Measurements from ENCODE around the gene MAST3. TPM values are rescaled to one million over a fixed set of nuclear protein-coding genes. Genes with fewer than 3 reads are reported as not detected.
A peak's percentile ranks its signal among the peaks of the same experiment; 100 is the strongest.

The MAST3 gene
- total and polyA plus RNA-seq, 2 of the 13 experiments (the other 11 are each of a cell fraction or from before 2014, with no cell fraction given), result 4.1 to 4.6 TPM

GRCh38 chr19:18192673-18193387 is 95.3 kb downstream of the MAST3 start, which contains the start of gene MPV17L2 (continued):
- TF ChIP-seq CSRNP1 (CRISPR knock-in tag; IDR thresholded peaks at IDR 0.05), result 0 out of 2 replicates have a peak, but pooled peaks have one; percentile 45
- no peak for TF ChIP-seq ZNF564 (CRISPR knock-in tag; IDR thresholded peaks at IDR 0.05)
- 0 out of 2 replicates have a peak, but pooled peaks have one; percentile 47 for TF ChIP-seq ZMAT3 (CRISPR knock-in tag; conservative IDR thresholded peaks at IDR 0.05)
- no peak for TF ChIP-seq RFX1 (IDR thresholded peaks at IDR 0.05)
- TF ChIP-seq DPF2 (CRISPR knock-in tag; IDR thresholded peaks at IDR 0.05; ENCODE audit: borderline replicate concordance, low read depth), result no peak
- TF ChIP-seq ZNF629 (CRISPR knock-in tag; conservative IDR thresholded peaks at IDR 0.05), result no peak
- TF ChIP-seq NFYC (CRISPR knock-in tag; IDR thresholded peaks at IDR 0.05), result peak; percentile 99
- peak; percentile 28 for TF ChIP-seq SKI (IDR thresholded peaks at IDR 0.05; ENCODE audit: partially characterized antibody)
- no peak for TF ChIP-seq NCOA5 (CRISPR knock-in tag; IDR thresholded peaks at IDR 0.05)
- no peak for TF ChIP-seq JUNB (CRISPR knock-in tag; IDR thresholded peaks at IDR 0.05; ENCODE audit: borderline replicate concordance)
- no peak for TF ChIP-seq GLI4 (CRISPR knock-in tag; IDR thresholded peaks at IDR 0.05; ENCODE audit: borderline replicate concordance)
- no peak for TF ChIP-seq ATF5 (CRISPR knock-in tag; IDR thresholded peaks at IDR 0.05; ENCODE audit: low read depth)
- no peak for TF ChIP-seq ZNF17 (CRISPR knock-in tag; IDR thresholded peaks at IDR 0.05)
- no peak for TF ChIP-seq ZNF281 (CRISPR knock-in tag; IDR thresholded peaks at IDR 0.05; ENCODE audit: borderline replicate concordance)
- TF ChIP-seq ZNF570 (CRISPR knock-in tag; IDR thresholded peaks at IDR 0.05; ENCODE audit: borderline replicate concordance), result no peak
- no peak for TF ChIP-seq ZNF776 (CRISPR knock-in tag; IDR thresholded peaks at IDR 0.05)
- no peak for TF ChIP-seq ATF7-NPFF (CRISPR knock-in tag; IDR thresholded peaks at IDR 0.05; ENCODE audit: low read depth)
- TF ChIP-seq NR0B2 (CRISPR knock-in tag; IDR thresholded peaks at IDR 0.05), result no peak
- no peak for TF ChIP-seq ZNF20 (CRISPR knock-in tag; IDR thresholded peaks at IDR 0.05)
- 0 out of 2 replicates have a peak, but pooled peaks have one; percentile 60 for TF ChIP-seq HOXD1 (CRISPR knock-in tag; IDR thresholded peaks at IDR 0.05)
- TF ChIP-seq ZBTB7A (CRISPR knock-in tag; IDR thresholded peaks at IDR 0.05), result no peak
- TF ChIP-seq ZBTB7B (CRISPR knock-in tag; IDR thresholded peaks at IDR 0.05), result no peak
- TF ChIP-seq ARID3A (IDR thresholded peaks at IDR 0.05; ENCODE audit: low read depth, low read length), result no peak
- no peak for TF ChIP-seq MTA3 (CRISPR knock-in tag; IDR thresholded peaks at IDR 0.05)

All from HepG2 (cell line).